Omental fat pad (tissue), 4 donors: ENCODE data around the gene HMGB1. TPM values are rescaled to one million over a fixed set of nuclear protein-coding genes. Genes with fewer than 3 reads are reported as not detected.
"Not testable (repeated sequence)": the region's sequence is repeated elsewhere in the genome, so short reads cannot be mapped to it uniquely, and the experiment has no call there.

Experiments used
- ATAC-seq: fragments of 150-250 bp; one replicate; pipeline ENCODE4 v1.9.1; 2016; ENCODE audit warnings: mild to moderate bottlenecking, moderate library complexity; ENCODE audit not compliant: low FRiP score
- DNase-seq: peaks from one replicate; pipeline ENCODE4 v3.0.0-alpha.2; 2019; ENCODE audit warnings: low spot score
- total RNA-seq, 4 donors: library from RNA; depleted of rRNA; stranded (reverse); fragments of >200 nt; gene quantifications; one replicate each; pipeline ENCODE4 v1.1.0, GENCODE V29; 2016
- TF ChIP-seq, protein P1 (sequence below), 3 donors: fragments of 450-650 bp; IDR thresholded peaks; one replicate each; pipeline ENCODE4 v1.5.1; 2016 to 2017; ENCODE audit warnings: antibody characterized with exemption in 3 of 3, mild to moderate bottlenecking in 3 of 3, moderate library complexity in 2 of 3

Gene HMGB1
- total RNA-seq, 4 donors from 2014 or later: 209 to 262 (median 236) TPM

GRCh38 chr13:30456290-30456689 is 9.4 kb downstream of the HMGB1 start:
- TF ChIP-seq, protein P1, sequence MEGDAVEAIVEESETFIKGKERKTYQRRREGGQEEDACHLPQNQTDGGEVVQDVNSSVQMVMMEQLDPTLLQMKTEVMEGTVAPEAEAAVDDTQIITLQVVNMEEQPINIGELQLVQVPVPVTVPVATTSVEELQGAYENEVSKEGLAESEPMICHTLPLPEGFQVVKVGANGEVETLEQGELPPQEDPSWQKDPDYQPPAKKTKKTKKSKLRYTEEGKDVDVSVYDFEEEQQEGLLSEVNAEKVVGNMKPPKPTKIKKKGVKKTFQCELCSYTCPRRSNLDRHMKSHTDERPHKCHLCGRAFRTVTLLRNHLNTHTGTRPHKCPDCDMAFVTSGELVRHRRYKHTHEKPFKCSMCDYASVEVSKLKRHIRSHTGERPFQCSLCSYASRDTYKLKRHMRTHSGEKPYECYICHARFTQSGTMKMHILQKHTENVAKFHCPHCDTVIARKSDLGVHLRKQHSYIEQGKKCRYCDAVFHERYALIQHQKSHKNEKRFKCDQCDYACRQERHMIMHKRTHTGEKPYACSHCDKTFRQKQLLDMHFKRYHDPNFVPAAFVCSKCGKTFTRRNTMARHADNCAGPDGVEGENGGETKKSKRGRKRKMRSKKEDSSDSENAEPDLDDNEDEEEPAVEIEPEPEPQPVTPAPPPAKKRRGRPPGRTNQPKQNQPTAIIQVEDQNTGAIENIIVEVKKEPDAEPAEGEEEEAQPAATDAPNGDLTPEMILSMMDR (IDR thresholded peaks at IDR 0.05): no peak
- DNase-seq: no peak
- no peak for ATAC-seq

- TF ChIP-seq, protein P1 (IDR thresholded peaks at IDR 0.05): no peak
- DNase-seq (no peak), ATAC-seq (no peak)
Observed at GRCh38 chr13:30454991-30455390, 10.7 kb downstream of the HMGB1 start.

DNA sequence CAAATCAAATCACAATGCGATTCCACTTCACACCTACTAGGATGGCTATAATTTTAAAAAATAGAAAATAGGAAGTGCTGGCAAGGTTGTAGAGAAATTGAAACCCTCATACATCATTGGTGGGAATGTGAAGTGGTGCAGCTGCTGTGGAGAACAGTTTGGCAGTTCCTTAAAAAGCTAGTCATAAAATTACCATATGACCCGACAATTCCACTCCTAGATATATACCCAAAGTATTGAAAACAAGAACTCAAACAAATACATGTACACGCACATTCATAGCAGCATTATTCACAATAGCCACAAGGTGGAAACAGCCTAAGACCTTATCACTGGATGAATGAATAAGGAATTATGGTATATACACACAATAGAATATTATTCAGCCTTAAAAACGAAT is 12.0 kb downstream of the HMGB1 start:
- ATAC-seq (no peak), DNase-seq (no peak)
- TF ChIP-seq, protein P1 (IDR thresholded peaks at IDR 0.05): no peak

DNA sequence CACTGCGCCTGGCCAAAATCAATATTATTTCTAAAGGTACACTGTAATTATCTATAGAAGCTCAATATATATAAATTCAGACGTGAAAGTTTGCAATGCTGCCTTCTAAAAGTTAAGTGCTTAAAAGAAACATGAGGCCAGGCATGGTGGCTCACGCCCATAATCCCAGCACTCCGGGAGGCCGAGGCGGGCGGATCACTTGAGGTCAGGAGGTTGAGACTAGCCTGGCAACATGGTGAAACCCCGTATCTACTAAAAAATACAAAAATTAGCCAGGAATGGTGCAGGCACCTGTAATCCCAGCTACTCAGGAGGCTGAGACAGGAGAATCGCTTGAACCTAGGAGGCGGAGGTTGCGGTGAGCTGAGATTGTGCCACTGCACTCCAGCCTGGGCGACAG is 14.3 kb downstream of the HMGB1 start:
- DNase-seq, ATAC-seq: not testable (repeated sequence)

- ATAC-seq: no peak
- DNase-seq: no peak
- TF ChIP-seq, protein P1 (IDR thresholded peaks at IDR 0.05): no peak
Observed at GRCh38 chr13:30450066-30450465, 15.7 kb downstream of the HMGB1 start.

DNA sequence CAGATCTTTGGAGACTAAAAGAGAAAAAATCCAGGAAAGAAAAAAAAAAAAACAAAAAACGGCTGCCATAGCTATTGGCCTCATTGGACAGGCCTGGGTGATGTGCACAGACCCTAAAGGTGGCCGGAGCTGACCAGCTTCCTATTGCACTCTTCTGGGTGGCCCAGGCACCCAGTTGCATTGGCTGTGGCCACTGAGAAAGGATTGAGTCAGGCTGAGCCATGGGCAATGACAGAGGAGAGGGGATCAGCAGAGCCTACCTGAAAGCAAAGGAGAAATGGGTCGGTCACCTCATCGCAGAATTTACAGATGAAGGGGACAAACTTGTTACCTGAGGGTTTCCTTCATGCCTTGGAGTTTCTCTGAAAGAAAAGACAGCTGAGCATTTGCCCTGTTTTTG is 17.3 kb downstream of the HMGB1 start:
- DNase-seq: no peak
- no peak for ATAC-seq
- TF ChIP-seq, protein P1 (IDR thresholded peaks at IDR 0.05): no peak

GRCh38 chr13:30446126-30446500 is 19.6 kb downstream of the HMGB1 start:
- ATAC-seq: no peak
- no peak for DNase-seq
- TF ChIP-seq, protein P1 (IDR thresholded peaks at IDR 0.05): no peak

DNA sequence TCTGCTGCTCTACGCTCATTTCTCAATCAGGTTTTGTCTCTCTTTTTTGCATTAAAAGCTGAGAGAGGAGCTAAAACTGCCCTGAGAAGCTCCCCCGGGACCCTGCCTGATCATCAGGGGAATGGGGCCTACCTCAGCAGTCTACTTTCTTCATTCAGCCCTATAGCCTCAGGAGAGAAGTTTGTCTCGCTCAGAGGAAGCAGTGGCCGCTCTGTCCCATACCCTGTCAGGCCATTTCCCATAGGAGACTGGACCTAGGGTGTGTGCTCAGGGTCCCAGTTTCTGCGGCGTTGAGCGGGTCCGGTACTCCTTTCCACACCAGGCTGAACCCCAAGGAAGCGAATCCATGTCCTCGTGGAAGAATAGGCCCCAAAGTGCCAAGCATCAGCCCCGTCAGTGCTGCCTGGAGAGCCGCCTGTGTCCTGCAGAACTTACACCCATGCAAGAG is 21.8 kb downstream of the HMGB1 start:
- TF ChIP-seq, protein P1 (IDR thresholded peaks at IDR 0.05): no peak
- ATAC-seq (no peak), DNase-seq (no peak)

DNA sequence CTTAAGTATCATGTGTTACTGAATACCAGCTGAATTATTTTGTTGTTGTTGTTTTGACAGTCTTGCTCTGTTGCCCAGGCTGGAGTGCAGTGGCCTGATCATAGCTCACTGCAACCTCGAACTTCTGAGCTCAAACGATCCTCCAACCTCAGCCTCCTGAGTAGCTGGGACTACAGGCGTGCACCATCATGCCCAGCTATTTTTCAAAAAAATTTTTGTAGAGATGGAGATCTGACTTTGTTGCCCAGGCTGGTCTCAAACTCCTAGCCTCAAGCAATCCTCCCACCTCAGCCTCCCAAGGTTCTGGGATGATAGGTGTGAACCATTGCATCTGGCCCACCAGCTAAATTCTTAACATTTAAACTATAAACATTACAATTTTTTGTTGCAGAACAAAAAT is 22.2 kb downstream of the HMGB1 start:
- not testable (repeated sequence) for ATAC-seq, DNase-seq
